NCI-H774 (cell line): ENCODE data around the gene BSN.
"Not testable (repeated sequence)": the region's sequence is repeated elsewhere in the genome, so short reads cannot be mapped to it uniquely, and the experiment has no call there.

Experiments
- DNase-seq: peaks from one replicate; lab custom pipeline; 2025; lab: John Stamatoyannopoulos, UW

The BSN gene

GRCh38 chr3:49674497-49674983 lies 120.3 kb downstream of the BSN start:
- no peak for DNase-seq

- no peak for DNase-seq
These were observed 121.6 kb downstream of the BSN start for GRCh38 chr3:49675912-49676311.

DNA sequence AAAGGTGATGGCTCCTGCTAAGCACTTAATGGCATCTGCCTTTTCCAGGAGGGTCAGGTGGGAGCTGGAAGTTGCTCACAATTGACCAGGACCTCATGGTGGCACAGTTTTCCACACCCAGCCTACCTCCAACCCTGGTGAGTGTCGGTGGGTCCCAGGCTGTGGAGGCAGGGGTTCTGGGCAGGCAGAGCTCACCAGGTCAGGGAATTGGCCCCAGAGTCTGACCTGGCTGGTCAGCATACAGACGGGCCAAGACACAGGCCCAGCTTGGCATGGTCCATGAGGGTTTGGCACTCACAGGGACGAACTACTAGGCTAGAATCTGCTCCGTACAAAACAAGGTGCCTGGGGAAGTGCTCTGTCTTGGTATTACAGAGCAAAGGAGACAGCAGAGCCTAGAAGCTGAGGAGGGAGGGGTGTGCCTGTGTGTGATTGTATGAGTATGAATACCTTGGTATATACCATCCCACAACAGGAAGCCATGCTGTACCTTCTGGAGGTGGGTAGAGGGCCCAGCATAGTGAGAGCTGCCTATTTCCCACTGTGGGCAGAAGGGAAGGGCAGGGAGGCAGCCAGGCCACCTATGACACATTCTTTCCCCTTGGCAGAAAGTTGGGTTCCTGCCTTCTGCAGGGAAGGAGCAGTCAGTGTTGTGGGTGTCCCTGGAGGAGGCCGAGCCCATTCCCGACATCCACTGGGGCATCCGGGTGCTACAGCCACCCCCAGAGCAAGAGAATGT lies 126.4 kb downstream of the BSN start:
- DNase-seq: no peak

GRCh38 chr3:49681232-49681522 lies 126.9 kb downstream of the BSN start:
- DNase-seq: no peak

GRCh38 chr3:49681543-49681942 lies 127.3 kb downstream of the BSN start:
- no peak for DNase-seq

DNA sequence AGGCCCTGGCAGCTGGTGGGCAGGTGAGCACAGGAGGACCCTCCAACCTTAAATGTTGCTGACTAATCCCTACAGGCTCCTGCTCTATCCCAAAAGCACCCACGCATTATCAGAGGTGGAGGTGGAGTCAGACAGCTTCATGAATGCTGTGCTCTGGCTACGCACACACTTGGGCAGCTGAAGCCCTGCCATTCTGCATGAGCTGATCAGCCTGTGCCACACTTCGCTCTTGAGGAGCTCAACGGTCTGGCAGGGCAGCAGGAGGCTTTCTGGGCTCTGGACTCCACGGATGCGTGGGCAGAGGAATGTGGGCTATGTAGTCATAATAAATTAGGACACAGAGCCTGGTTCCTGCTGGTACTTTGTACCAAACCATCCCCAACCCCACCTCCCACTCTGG lies 128.9 kb downstream of the BSN start:
- DNase-seq: no peak

DNA sequence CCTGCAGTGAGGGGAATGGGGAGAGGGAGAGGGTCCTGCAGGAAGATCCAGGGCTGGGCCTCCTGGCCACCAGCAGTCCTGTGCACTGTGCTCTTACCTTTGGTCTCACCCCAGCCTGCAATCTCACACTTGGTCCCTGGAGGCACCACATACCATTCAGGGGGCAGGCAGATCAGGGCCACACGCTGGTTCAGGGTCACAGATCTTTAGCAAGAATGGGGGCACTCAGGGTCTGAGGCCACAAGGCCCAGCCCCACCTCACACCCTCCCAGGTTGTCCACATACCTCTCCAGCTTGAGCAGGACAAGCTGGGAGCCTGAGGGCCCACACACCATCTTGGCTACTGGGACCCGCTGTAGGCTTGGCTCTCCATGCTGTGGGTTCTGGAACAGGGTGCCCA lies 130.2 kb downstream of the BSN start:
- not testable (repeated sequence) for DNase-seq

- not testable (repeated sequence) for DNase-seq
These were observed 130.8 kb downstream of the BSN start for GRCh38 chr3:49685103-49685502.

DNA sequence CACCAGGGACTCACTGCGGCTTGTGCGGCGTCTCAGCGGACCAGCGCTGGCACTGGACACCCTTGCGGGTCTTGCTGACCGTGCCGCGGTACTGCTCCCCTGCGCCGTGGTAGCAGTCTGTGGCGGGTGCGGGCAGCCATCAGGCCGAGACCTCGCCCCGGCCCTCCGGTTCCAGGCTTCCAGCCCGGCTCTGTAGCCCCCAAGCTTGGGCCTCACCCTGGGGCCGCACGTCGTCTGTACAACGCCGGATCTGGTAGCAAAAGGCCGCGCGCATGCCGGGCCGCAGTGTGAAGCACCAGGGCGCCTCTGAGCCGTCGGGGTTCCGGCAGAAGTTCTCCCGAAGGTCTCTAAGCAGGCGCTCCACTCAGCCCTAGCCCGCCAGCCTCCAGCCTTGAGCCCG lies 131.6 kb downstream of the BSN start:
- DNase-seq: not testable (repeated sequence)

DNA sequence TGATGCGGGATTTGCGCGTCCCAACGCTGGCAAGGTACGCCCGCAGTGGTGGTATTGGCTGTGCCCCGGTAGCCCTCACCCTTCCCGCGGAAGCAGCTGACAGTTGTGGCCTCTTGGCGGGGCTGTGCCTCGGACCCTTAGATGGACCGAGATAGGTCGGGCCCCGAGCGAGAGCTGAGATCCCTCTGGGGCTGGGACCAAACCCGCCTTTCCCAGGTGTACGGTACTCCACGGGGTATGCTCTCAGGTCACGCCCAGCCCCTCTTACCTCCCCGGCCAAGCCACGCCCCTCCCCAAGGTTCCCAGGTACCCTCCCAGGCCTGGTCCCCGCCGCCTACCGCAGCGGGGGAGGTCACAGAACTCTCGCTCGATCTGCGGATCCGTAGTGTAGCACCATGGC lies 132.1 kb downstream of the BSN start:
- DNase-seq: not testable (repeated sequence)

- DNase-seq: not testable (repeated sequence)
These were observed 132.6 kb downstream of the BSN start for GRCh38 chr3:49686769-49687423.

- DNase-seq: not testable (repeated sequence)
These were observed 133.1 kb downstream of the BSN start for GRCh38 chr3:49687424-49687795.

- not testable (repeated sequence) for DNase-seq
These were observed 134.2 kb downstream of the BSN start for GRCh38 chr3:49688338-49689045.

DNA sequence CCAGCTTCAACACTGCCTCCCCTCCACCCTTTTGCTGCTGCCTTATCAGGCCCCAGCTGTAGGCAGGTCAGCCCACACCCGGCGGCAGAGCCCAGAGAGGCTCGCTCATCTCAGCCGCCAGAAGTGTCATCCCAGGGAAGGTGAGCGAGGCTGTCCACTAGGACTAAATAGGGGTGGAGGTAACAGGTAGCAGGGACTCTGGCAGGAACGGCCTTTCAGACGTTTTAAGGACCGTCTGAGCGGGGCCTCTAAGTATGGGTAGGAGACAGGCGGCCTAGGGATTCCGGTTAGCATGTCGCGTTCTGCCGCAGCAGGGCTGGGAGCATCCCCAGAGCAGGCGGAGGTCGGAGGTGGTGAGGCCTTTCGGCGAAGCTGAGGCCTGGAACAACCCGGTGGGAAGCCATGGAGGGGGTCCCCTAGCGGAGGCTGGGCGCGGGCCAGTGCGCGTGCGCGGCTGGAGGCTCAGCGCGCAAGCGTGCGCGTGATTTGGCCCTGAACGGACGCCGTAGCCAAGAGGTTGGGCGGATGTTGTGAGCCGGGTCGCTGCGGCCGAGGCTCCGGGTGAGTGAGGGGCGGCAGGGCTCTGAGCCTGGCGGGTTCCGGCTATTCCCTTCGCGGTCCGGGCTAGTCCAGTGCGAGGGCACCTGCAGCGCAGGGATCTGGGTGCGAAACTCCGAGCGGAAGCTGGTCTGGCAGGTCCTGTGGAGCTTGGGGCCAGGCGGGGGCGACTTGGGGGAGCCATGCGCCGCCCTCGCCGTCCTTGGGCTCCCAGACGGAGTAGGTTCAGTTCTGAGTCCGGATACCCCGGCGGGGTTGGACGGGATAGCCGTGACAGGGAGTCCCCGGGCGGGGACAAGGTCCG lies 135.0 kb downstream of the BSN start, which contains the start of the genes MST1 and RNF123:
Gene MST1, minus strand, starts transcription at position 429 of the 862 bp plus-strand sequence. CDS start 783 bp downstream, outside the sequence.
Gene RNF123, plus strand, starts transcription at position 512 of the 862 bp plus-strand sequence. CDS start 1,609 bp downstream, outside the sequence.
- DNase-seq: no peak

- DNase-seq: not testable (repeated sequence)
These were observed 135.8 kb downstream of the BSN start for GRCh38 chr3:49689908-49690624.

DNA sequence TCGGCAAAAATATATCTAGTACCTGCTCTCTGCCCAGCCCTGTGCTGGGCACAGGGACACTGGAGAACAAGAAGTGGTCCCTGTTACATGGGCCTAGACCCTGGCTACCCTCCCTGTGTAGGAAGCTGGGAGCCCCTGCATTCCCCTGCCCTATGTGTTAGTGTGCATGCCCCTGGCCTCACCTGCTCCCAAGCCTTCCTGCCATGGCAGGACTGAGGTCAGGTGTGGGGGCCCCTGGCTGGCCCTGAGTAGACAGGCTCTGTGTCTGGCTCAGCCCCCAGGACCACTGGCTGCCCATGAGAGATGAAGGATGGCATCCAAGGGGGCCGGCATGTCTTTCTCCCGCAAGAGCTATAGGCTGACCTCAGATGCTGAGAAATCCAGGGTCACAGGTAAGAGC lies 136.6 kb downstream of the BSN start:
- DNase-seq: not testable (repeated sequence)

GRCh38 chr3:49691481-49691880 lies 137.2 kb downstream of the BSN start:
- DNase-seq: not testable (repeated sequence)

DNA sequence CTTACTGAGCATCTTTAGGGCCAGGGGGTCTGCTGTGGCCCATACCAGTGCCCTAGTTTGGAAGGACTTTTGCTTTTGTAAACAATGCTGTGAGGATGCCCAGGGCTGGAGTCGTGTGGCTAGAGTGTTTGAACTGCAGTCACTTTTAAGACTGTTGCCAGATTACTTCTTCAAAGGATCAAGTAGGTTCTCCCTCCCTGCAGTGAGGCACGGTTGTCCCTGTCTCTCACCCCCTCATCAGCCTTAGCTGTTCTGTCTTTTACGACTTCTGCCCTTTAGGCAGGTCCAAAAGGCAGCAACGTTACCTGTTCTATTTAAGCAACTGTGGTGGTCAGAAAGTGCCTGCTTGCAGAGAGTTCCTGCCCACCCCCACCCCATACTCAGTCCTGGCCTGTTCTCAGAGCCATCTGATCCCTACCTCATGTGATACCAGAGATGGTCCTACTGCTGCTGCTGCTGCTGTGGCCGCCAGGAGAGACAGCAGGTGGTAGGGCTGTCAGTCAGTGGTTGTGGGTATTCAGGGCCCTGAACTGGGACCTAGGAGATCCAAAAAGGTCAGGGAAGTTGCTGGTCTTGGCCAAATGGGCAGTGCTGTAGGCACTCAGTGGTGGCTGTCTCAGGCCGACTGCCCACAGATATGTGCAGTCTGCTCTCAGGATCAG lies 140.3 kb downstream of the BSN start:
- not testable (repeated sequence) for DNase-seq

DNA sequence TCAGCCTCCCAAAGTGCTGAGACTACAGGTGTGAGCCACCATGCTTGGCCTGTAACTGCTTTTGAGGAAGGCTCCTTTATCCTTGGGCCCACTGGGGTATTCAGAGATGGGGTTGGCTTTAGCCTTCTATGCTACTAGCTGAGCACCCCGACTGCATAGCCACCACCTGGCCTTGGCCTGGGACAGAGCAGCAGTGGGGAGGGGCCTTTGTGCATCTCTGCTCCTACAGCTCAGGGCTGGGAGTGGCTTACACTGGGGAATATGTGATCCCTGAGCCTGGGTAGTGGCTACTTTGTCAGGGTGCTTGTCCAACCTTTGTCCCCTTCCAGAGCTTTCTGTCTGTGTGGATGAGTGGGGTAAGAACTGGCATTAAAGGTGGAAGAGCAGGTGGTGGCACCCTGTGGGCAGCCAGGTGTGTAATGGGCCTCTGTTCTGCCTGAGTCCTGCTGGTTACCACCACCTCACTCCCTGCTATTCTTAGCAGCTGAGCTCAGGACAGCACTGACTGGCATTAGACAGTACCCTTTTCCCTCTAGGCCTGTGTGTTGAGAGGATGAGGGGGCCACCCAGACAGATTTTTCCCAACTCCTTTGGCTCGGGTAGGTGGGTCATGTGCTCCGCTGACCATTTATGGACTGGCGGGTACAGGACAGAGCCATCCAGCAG lies 141.2 kb downstream of the BSN start:
- DNase-seq: not testable (repeated sequence)
